ENCODE results near the gene PASK. TPM values are rescaled to one million over a fixed set of nuclear protein-coding genes. Genes with fewer than 3 reads are reported as not detected.

The PASK gene
- total RNA-seq, 2 experiments from 2014 or later: 26.8 to 84.3 TPM

DNA sequence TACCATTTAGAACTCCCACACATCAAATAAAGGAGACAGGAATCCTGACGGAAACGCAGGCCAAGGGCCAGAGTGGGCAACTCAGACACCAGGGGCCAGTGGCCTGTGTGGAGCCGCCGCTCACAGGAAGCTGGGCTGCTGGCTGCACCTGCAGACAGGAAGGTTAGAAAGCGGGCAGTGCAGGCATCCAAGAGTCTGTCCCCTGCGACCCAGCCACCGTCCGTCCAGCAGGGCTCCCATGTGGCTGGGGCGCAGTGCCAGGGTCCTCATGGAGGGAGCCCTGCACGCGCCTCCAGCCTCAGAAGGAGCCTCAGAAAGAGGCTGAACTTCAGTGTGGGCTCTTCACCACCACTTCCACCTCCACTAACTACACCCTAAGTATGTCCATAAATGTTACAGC is 36.7 kb upstream of the PASK start:
- no peak for DNase-seq (ENCODE audit: low spot score)
- TF ChIP-seq EZH2phosphoT487 (IDR thresholded peaks at IDR 0.05; ENCODE audit: borderline replicate concordance, low read depth, low read length): no peak
- TF ChIP-seq, protein P1, sequence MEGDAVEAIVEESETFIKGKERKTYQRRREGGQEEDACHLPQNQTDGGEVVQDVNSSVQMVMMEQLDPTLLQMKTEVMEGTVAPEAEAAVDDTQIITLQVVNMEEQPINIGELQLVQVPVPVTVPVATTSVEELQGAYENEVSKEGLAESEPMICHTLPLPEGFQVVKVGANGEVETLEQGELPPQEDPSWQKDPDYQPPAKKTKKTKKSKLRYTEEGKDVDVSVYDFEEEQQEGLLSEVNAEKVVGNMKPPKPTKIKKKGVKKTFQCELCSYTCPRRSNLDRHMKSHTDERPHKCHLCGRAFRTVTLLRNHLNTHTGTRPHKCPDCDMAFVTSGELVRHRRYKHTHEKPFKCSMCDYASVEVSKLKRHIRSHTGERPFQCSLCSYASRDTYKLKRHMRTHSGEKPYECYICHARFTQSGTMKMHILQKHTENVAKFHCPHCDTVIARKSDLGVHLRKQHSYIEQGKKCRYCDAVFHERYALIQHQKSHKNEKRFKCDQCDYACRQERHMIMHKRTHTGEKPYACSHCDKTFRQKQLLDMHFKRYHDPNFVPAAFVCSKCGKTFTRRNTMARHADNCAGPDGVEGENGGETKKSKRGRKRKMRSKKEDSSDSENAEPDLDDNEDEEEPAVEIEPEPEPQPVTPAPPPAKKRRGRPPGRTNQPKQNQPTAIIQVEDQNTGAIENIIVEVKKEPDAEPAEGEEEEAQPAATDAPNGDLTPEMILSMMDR (conservative IDR thresholded peaks at IDR 0.05; ENCODE audit: low read length): no peak
- no peak overlapping the region for H3K4me3 ChIP-seq (ENCODE audit: low read depth, low read length, poor library complexity, severe bottlenecking)
- no TSS peak for BruUV-seq (replicated peaks)
- no peaks in the 10 kb centered on the region for H3K9me3 ChIP-seq (ENCODE audit: low read length)
- H3K79me2 ChIP-seq (ENCODE audit: insufficient read depth, low read depth, low read length): no peaks in the 10 kb centered on the region
- peaks cover 13% of the 10 kb centered on the region for H3K4me1 ChIP-seq (ENCODE audit: insufficient read depth, low read length, poor library complexity, severe bottlenecking)
- H4K20me1 ChIP-seq (ENCODE audit: insufficient read depth, low read length): no peaks in the 10 kb centered on the region
- intact Hi-C loops (cut with micrococcal nuclease; ENCODE audit: unreplicated experiment): no loop called here
- no peaks in the 10 kb centered on the region for H3K9me2 ChIP-seq (ENCODE audit: insufficient read depth, low read length)
- H3K36me3 ChIP-seq (ENCODE audit: insufficient read depth, low read length): no peaks in the 10 kb centered on the region
- ChIA-PET POLR2A (no interaction called here), CTCF (ENCODE audit: unreplicated experiment) (no interaction called here)
- H3K4me2 ChIP-seq (ENCODE audit: low read length): no peak overlapping the region
- H3K27ac ChIP-seq (ENCODE audit: low read depth, low read length, poor library complexity, severe bottlenecking): no peak overlapping the region
- H2AFZ ChIP-seq (ENCODE audit: low read length): no peak overlapping the region

DNA sequence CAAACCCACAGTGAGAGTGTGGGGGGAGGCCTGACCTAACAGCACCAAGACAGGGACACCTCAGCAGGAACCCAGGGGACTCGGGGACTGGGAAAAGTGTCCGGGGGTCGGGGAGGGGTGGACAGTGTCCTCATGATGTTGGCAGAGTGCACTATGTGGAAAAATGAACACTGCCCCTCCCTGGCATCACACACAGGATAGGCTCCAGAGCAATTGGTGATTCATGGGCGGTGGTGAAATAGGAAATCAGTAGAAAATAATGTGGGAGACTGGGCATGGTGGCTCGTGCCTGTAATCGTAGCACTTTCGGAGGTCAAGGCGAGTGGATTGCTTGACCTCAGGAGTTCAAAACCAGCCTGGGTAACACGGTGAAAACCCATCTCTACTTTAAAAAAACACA is 35.6 kb upstream of the PASK start:
- CTCF ChIA-PET (ENCODE audit: unreplicated experiment): no interaction called here
- H4K20me1 ChIP-seq (ENCODE audit: insufficient read depth, low read length): no peaks in the 10 kb centered on the region
- H3K9me3 ChIP-seq (ENCODE audit: low read length): no peaks in the 10 kb centered on the region
- no peak overlapping the region for H3K27ac ChIP-seq (ENCODE audit: low read depth, low read length, poor library complexity, severe bottlenecking)
- intact Hi-C loops (cut with micrococcal nuclease; ENCODE audit: unreplicated experiment): no loop called here
- BruUV-seq (replicated peaks): no TSS peak
- no peak overlapping the region for H3K4me2 ChIP-seq (ENCODE audit: low read length)
- H3K9me2 ChIP-seq (ENCODE audit: insufficient read depth, low read length): no peaks in the 10 kb centered on the region
- no peak overlapping the region for H3K4me3 ChIP-seq (ENCODE audit: low read depth, low read length, poor library complexity, severe bottlenecking)
- POLR2A ChIA-PET: no interaction called here
- peaks cover 13% of the 10 kb centered on the region for H3K4me1 ChIP-seq (ENCODE audit: insufficient read depth, low read length, poor library complexity, severe bottlenecking)
- H2AFZ ChIP-seq (ENCODE audit: low read length): no peak overlapping the region
- H3K36me3 ChIP-seq (ENCODE audit: insufficient read depth, low read length): no peaks in the 10 kb centered on the region
- TF ChIP-seq, protein P1 (conservative IDR thresholded peaks at IDR 0.05; ENCODE audit: low read length): no peak
- TF ChIP-seq EZH2phosphoT487 (IDR thresholded peaks at IDR 0.05; ENCODE audit: borderline replicate concordance, low read depth, low read length): no peak
- H3K79me2 ChIP-seq (ENCODE audit: insufficient read depth, low read depth, low read length): no peaks in the 10 kb centered on the region
- no peak for DNase-seq (ENCODE audit: low spot score)

DNA sequence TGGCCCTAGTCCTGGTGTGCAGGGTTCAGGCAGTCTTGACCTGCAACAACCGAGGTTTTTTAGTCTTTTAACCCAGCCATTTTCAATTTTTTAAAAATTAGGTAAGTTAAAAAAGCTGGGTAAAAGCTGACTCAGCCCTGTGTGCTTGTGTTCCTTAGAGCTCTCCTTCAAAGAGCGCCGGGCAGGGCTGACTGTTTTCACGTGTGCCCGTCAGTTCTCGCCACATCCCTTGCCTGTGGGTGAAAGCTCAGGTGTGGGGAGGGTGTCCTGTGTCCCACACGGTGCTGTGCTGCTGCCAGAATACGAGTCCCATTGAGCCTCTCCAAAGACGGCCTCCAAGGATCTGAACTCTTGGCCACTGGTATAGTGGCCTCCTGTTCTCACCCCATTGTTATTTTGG is 33.9 kb upstream of the PASK start:
- no peak overlapping the region for H3K4me2 ChIP-seq (ENCODE audit: low read length)
- BruUV-seq (replicated peaks): no TSS peak
- DNase-seq (ENCODE audit: low spot score): no peak
- peaks cover 7% of the 10 kb centered on the region for H3K4me1 ChIP-seq (ENCODE audit: insufficient read depth, low read length, poor library complexity, severe bottlenecking)
- H3K36me3 ChIP-seq (ENCODE audit: insufficient read depth, low read length): peaks cover under 1% of the 10 kb centered on the region; the same call in 1 of the 2 replicates
- no peaks in the 10 kb centered on the region for H3K9me3 ChIP-seq (ENCODE audit: low read length)
- intact Hi-C loops (cut with micrococcal nuclease; ENCODE audit: unreplicated experiment): no loop called here
- TF ChIP-seq, protein P1 (conservative IDR thresholded peaks at IDR 0.05; ENCODE audit: low read length): no peak
- no peak for TF ChIP-seq EZH2phosphoT487 (IDR thresholded peaks at IDR 0.05; ENCODE audit: borderline replicate concordance, low read depth, low read length)
- H3K9me2 ChIP-seq (ENCODE audit: insufficient read depth, low read length): no peaks in the 10 kb centered on the region
- no peaks in the 10 kb centered on the region for H4K20me1 ChIP-seq (ENCODE audit: insufficient read depth, low read length)
- CTCF ChIA-PET (ENCODE audit: unreplicated experiment): no interaction called here
- H2AFZ ChIP-seq (ENCODE audit: low read length): no peak overlapping the region
- H3K4me3 ChIP-seq (ENCODE audit: low read depth, low read length, poor library complexity, severe bottlenecking): no peak overlapping the region
- POLR2A ChIA-PET: no interaction called here
- H3K79me2 ChIP-seq (ENCODE audit: insufficient read depth, low read depth, low read length): no peaks in the 10 kb centered on the region
- no peak overlapping the region for H3K27ac ChIP-seq (ENCODE audit: low read depth, low read length, poor library complexity, severe bottlenecking)
